Fibroblast of pulmonary artery (primary cell): ENCODE data around the gene MIB2.

Experiments used
- DNase-seq: peaks from one replicate; pipeline ENCODE4 v3.0.0-alpha.2; 2010; ENCODE audit warnings: low read depth
- H3K4me3 ChIP-seq: replicated peaks from 2 replicates; pipeline ENCODE4 v1.5.1; 2011; ENCODE audit warnings: low read depth, mild to moderate bottlenecking, control low read depth, low read length, moderate library complexity
- TF ChIP-seq, protein P1 (sequence below): IDR thresholded peaks from 2 replicates; pipeline ENCODE4 v1.5.1; 2011; ENCODE audit warnings: mild to moderate bottlenecking, control low read depth, low read length, inconsistent platforms; ENCODE audit errors: missing control alignments

The MIB2 gene

DNA sequence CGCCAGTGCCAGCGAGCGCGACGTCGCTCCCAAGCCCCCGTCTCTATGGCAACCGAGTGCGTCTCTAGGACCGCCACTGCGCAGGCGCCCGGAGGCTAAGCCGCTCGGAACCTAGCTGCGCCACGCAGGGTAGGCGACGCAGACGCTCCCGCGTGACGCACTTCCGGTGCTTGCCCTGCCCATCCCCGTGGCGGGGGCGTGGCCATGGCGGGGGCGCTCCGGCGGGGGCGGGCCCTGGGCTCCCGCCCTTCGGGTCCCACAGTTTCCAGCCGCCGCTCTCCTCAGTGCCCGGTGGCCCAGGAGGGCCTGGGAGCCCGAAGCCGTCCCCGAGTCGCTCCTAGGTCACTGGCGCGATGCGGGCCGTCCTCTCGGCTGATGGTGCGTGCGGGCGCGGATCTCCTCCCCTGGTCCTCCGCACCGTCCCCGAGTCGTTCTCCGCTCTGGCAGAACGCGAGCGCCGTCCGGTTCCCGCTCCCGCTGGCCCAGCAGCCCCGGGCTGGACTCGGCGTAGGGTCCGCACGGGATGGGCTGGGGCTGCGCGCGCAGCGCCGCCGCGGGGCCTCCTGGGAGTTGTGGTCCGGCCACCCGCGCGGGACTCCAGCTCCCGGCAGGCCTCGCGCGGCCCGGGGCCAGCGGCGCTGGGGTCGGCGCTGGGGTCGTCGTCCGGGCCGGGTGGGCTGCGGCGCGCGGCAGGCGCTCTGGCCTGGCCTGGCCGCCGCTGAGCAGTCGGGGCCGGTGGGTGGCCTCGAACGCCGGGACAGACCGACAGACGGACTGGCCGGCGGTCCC is at the start of gene MIB2:
Gene MIB2 (plus strand): TSS at position 245 of the 789 bp plus-strand sequence. CDS start 7,953 bp downstream, outside the sequence.
- peak; percentile 97 for DNase-seq
- TF ChIP-seq, protein P1, sequence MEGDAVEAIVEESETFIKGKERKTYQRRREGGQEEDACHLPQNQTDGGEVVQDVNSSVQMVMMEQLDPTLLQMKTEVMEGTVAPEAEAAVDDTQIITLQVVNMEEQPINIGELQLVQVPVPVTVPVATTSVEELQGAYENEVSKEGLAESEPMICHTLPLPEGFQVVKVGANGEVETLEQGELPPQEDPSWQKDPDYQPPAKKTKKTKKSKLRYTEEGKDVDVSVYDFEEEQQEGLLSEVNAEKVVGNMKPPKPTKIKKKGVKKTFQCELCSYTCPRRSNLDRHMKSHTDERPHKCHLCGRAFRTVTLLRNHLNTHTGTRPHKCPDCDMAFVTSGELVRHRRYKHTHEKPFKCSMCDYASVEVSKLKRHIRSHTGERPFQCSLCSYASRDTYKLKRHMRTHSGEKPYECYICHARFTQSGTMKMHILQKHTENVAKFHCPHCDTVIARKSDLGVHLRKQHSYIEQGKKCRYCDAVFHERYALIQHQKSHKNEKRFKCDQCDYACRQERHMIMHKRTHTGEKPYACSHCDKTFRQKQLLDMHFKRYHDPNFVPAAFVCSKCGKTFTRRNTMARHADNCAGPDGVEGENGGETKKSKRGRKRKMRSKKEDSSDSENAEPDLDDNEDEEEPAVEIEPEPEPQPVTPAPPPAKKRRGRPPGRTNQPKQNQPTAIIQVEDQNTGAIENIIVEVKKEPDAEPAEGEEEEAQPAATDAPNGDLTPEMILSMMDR: no peak
- H3K4me3 ChIP-seq: peak within 1 kb of the TSS; percentile 91

DNA sequence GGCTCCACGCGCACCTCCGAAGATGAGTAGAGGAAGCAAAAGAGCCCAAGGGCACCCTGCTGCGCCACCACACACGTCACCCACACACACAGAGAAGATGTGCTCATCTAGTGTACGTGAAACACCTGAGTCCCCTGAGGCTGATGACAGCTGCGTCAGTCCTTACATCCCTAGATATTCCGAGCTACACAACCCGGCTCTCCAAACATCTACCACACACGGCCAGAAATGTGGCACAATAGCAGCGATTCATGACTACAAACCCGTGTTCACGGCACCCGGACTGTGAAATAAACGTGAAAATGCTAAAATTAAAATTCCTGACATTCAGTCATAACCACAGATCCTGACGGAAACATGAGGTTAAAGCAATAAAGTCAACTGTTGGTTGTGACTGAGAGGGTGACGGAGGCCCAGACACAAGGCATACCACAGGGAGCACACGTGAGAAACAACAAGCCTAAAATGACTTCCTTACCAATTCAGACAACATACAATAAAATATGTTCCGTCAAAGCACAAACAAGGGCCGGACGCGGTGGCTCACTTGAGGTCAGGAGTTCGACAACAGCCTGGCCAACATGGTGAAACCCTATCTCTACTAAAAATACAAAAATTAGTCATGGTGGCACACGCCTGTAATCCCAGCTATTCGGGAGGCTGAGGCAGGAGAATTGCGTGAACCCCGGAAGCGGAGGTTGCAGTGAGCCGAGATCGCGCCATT is 48.0 kb upstream of the MIB2 start:
- DNase-seq: no peak
- TF ChIP-seq, protein P1: no peak
- no peak overlapping the region for H3K4me3 ChIP-seq

DNA sequence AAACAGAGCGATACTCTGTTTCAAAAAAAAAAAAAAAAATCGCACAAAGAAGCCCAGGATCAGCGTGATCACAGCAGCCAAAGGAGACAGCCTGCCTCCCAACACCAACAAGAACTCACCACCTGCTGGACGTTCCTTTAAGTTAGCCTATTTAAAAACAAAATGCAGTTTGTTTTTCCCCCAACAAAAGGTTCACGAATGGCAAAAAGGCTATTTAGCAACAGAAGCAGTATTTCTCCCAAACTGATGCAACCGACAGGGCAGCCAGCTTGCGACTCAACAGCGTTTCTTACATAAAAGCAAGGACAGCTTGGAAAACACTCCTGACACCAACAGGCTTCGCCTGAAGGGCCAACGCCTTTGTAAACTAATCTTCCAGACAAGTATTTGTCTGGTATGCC is 47.4 kb upstream of the MIB2 start:
- DNase-seq: no peak
- TF ChIP-seq, protein P1: no peak
- no peak overlapping the region for H3K4me3 ChIP-seq

DNA sequence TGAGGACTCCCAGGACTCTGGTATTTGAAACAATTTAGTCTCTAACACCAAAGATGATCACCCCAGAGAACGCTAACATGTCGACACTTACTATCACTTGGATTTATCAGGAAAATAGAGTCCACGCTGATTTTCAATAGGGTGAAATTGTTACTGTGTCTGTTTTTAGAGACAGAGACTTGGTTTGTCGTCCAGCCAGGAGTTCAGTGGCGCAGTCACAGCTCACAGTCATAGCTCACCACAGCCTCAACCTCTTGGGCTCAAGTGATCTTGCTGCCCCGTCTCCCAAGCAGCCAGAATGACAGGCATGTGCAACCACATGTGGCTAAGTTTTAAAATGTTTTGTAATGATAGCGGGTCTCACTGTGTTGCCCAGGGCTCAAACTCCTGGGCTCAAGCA is 46.0 kb upstream of the MIB2 start:
- H3K4me3 ChIP-seq: no peak overlapping the region
- TF ChIP-seq, protein P1: no peak
- DNase-seq: no peak

DNA sequence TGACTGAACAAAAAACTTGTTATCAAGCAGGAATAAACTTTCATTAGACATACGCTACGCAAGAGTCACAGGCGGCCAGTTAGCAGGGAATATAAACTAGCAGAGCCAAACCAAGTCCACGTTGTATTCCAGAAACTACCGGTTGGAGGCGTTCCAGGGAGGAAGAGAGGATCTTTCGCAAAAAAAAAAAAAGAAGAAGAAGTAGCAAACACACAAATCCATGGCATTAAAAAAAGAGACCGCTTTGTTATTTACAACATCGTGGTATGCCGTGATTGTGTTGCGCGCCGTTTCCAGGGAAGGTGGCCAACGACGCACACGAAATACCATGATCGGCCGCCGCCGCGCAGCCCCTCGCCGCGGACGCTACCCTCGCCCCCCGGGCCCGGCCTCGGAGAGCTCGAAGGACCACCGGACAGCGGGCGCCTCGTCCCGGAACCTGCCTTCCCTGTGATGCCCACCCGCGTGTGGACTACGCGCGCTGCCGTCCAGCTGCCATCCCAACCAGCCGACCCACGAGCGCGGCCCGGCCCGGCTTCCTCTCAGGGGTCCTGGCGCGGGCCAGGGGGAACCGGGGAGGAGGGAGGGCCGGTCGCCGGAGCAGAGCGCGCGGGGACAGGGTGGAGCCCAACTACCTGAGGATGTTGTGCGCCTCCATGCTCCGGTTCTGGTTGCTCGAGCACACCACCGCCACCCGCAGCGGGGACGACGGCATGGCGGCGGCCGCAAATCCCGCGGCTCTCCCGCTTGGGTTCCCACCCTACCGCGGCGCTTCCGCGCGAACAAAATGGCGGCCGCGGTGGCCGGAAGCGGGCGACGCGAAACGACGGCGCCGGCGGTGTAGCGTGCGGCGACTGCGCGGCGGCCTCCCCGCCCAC is 41.2 kb upstream of the MIB2 start:
- TF ChIP-seq, protein P1: peak; percentile 25
- peak overlapping the region; percentile 96 for H3K4me3 ChIP-seq
- DNase-seq: peak; percentile 72

DNA sequence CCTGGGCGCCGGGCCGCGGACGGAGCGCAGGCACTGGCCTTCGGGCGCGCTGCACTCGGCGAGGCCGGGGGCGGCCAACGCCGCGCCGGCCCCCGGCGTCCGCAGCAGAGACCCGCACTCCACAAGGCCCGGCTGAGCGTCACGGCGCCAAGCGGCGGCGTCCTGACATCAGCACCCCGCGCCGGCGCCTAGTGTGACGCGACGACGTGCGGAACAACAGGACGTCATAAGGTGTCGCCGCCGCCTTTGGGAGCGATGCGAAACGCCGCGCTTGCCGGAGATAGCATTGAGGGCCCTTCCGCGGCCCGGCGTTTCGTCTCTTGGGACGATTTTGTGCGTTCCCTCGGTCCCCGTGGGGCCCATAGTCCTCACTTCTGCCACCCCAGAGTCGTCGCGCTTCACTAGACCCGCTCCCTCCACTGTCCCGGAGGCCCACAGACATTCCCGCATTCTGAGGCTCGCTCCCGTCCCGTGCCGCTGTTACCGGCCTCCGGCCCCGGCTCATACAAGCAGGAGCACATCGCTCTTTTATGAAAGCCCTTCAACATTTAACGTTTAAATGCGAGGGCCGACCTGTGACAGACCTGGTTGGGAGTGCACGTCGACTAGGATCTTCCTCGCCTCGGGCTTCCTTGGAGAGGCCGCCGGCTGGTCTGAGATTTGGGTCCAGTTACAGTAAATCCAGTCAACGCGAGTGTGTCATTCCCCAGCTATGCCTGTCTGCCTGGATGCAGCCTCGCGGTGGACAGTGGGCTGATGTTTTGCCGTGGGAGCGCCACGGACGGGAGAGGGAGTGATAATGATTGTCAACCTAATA is 40.4 kb upstream of the MIB2 start, which contains the start of gene SSU72:
Gene SSU72 (minus strand): TSS at position 143 of the 817 bp plus-strand sequence. CDS start 306 bp downstream, outside the sequence.
- TF ChIP-seq, protein P1: no peak
- peak; percentile 94 for DNase-seq
- peak within 1 kb of the TSS; percentile 96 for H3K4me3 ChIP-seq
